Mesenchymal stem cell (in vitro differentiated cells and primary cell): ENCODE results near the gene RERE.
A peak's percentile ranks its signal among the peaks of the same experiment; 100 is the strongest.

Experiments
- DNase-seq: peaks from one replicate; pipeline ENCODE4 v3.0.0-alpha.2; 2013
- H2AFZ ChIP-seq: one replicate; pipeline ENCODE4 v1.6.1; 2013; ENCODE audit warnings: low read depth, mild to moderate bottlenecking, control low read depth, inconsistent platforms, low read length, moderate library complexity
- H2AK5ac ChIP-seq: 2 replicates; pipeline ENCODE4 v1.6.1; 2013; ENCODE audit warnings: low read length, moderate library complexity, mild to moderate bottlenecking, inconsistent platforms; ENCODE audit not compliant: severe bottlenecking
- H2BK120ac ChIP-seq: one replicate; pipeline ENCODE4 v1.6.1; 2013; ENCODE audit warnings: low read depth, mild to moderate bottlenecking, inconsistent platforms, low read length, moderate library complexity
- H2BK12ac ChIP-seq, 2 experiments: one replicate each; pipeline ENCODE4 v1.6.1; 2013; ENCODE audit warnings: inconsistent platforms in 2 of 2, low read length in 2 of 2, mild to moderate bottlenecking in 2 of 2, moderate library complexity in 2 of 2, control low read depth in 1 of 2
- H2BK15ac ChIP-seq: one replicate; pipeline ENCODE4 v1.6.1; 2013; ENCODE audit warnings: mild to moderate bottlenecking, low read depth, inconsistent platforms; ENCODE audit not compliant: poor library complexity, severe bottlenecking
- H2BK5ac ChIP-seq: 2 replicates; pipeline ENCODE4 v1.6.1; 2013; ENCODE audit warnings: low read depth, mild to moderate bottlenecking, low read length, control low read depth, inconsistent platforms; ENCODE audit not compliant: poor library complexity, severe bottlenecking
- H3K14ac ChIP-seq, 2 experiments: one replicate each; pipeline ENCODE4 v1.6.1; 2013; ENCODE audit warnings: inconsistent platforms in 2 of 2, low read length in 2 of 2, control low read depth in 1 of 2, mild to moderate bottlenecking in 1 of 2, moderate library complexity in 1 of 2
- H3K18ac ChIP-seq, 2 experiments: one replicate each; pipeline ENCODE4 v1.6.1; 2013; ENCODE audit warnings: inconsistent platforms in 2 of 2, low read length in 2 of 2, control low read depth in 1 of 2, low read depth in 1 of 2, mild to moderate bottlenecking in 1 of 2
- H3K23ac ChIP-seq, 2 experiments: one replicate each; pipeline ENCODE4 v1.6.1; 2013; ENCODE audit warnings: inconsistent platforms in 2 of 2, low read length in 2 of 2, mild to moderate bottlenecking in 2 of 2, moderate library complexity in 2 of 2, control low read depth in 1 of 2
- H3K27ac ChIP-seq: 2 replicates; pipeline ENCODE4 v1.5.1; 2013; ENCODE audit warnings: mild to moderate bottlenecking, moderate library complexity, low read length, control low read depth, inconsistent platforms; ENCODE audit not compliant: poor library complexity, severe bottlenecking
- H3K27me3 ChIP-seq, 2 experiments: 2 replicates each; pipeline versions ENCODE4 v1.6.1 to v1.7.0; 2013; ENCODE audit warnings: low read length in 2 of 2, mild to moderate bottlenecking in 2 of 2, moderate library complexity in 2 of 2, control low read depth in 1 of 2, inconsistent platforms in 1 of 2; ENCODE audit not compliant: control insufficient read depth in 1 of 2, insufficient read depth in 1 of 2
- H3K36me3 ChIP-seq, 2 experiments: 2 replicates each; pipeline versions ENCODE4 v1.6.1 to v1.7.0; 2013; ENCODE audit warnings: low read length in 2 of 2, control low read depth in 1 of 2, inconsistent platforms in 1 of 2, low read depth in 1 of 2, mild to moderate bottlenecking in 1 of 2; ENCODE audit not compliant: insufficient read depth in 2 of 2, control insufficient read depth in 1 of 2
- H3K4ac ChIP-seq, 2 experiments: one replicate each; pipeline ENCODE4 v1.6.1; 2013; ENCODE audit warnings: inconsistent platforms in 2 of 2, low read length in 2 of 2, mild to moderate bottlenecking in 2 of 2, moderate library complexity in 2 of 2, control low read depth in 1 of 2, low read depth in 1 of 2
- H3K4me1 ChIP-seq: 2 replicates; pipeline ENCODE4 v1.6.1; 2013; ENCODE audit warnings: low read depth, low read length, control low read depth; ENCODE audit not compliant: control insufficient read depth, insufficient read depth
- H3K4me2 ChIP-seq: 2 replicates; pipeline ENCODE4 v1.6.1; 2013; ENCODE audit warnings: low read length, mild to moderate bottlenecking, inconsistent platforms; ENCODE audit not compliant: poor library complexity, severe bottlenecking
- H3K4me3 ChIP-seq, 2 experiments: 2 replicates each; pipeline versions ENCODE4 v1.5.1 to v1.7.0; 2013; ENCODE audit warnings: low read length in 2 of 2, mild to moderate bottlenecking in 2 of 2, control low read depth in 1 of 2, low read depth in 1 of 2; ENCODE audit not compliant: insufficient read depth in 1 of 2
- H3K79me1 ChIP-seq: replicated peaks from 2 replicates; pipeline ENCODE4 v1.6.1; 2013; ENCODE audit warnings: mild to moderate bottlenecking, control low read depth, low read length, inconsistent platforms; ENCODE audit not compliant: poor library complexity, severe bottlenecking
- H3K9ac ChIP-seq: 2 replicates; pipeline ENCODE4 v1.7.0; 2013; ENCODE audit warnings: mild to moderate bottlenecking, low read length, moderate library complexity
- H3K9me3 ChIP-seq: 2 replicates; pipeline ENCODE4 v1.7.0; 2013; ENCODE audit warnings: mild to moderate bottlenecking, low read length; ENCODE audit not compliant: control insufficient read depth
- H4K8ac ChIP-seq: one replicate; pipeline ENCODE4 v1.6.1; 2013; ENCODE audit warnings: inconsistent platforms, mild to moderate bottlenecking, low read length, moderate library complexity
- H4K91ac ChIP-seq: one replicate; pipeline ENCODE4 v1.6.1; 2013; ENCODE audit warnings: mild to moderate bottlenecking, low read length, inconsistent platforms
- WGBS: methylation state at CpG from one replicate; pipeline ENCODE4 v1.1.7; 2013; ENCODE audit warnings: mixed read lengths; 5-methylcytosine and 5-hydroxymethylcytosine counted together

Gene RERE

GRCh38 chr1:8652467-8653046 is 164.9 kb downstream of the RERE start:
- Histone ChIP-seq H3K14ac (no peak overlapping the region), H3K79me1 (peaks cover 19% of the 10 kb centered on the region), H2AFZ (no peak overlapping the region), H2AK5ac (peak overlapping the region; percentile 59), H2BK15ac (no peak overlapping the region), H3K9me3 (no peaks in the 10 kb centered on the region), H3K4me3 (no peak overlapping the region), H3K9ac (no peak overlapping the region), H3K27ac (no peak overlapping the region), H4K8ac (no peak overlapping the region), H2BK12ac (no peak overlapping the region), H3K23ac (peak overlapping the region in 1 of 2 experiments; percentile 9), H2BK5ac (peak overlapping the region; percentile 37), H3K36me3 (peaks cover 0 to 5% of the 10 kb centered on the region in 2 experiments), H2BK120ac (no peak overlapping the region), H3K18ac (peak overlapping the region in 1 of 2 experiments; percentile 21), H3K27me3 (no peaks in the 10 kb centered on the region), H4K91ac (no peak overlapping the region), H3K4me2 (no peak overlapping the region), H3K4me1 (peaks cover 9% of the 10 kb centered on the region), H3K4ac (no peak overlapping the region)
- WGBS: 72% methylated on average over 7 of the region's 7 CpGs
- DNase-seq: peak; percentile 37

- H2BK12ac ChIP-seq: peak overlapping the region in 1 of 2 experiments; percentile 42
- no peak overlapping the region for H2BK5ac ChIP-seq
- H3K27me3 ChIP-seq: no peaks in the 10 kb centered on the region
- H2BK15ac ChIP-seq: no peak overlapping the region
- DNase-seq: peak; percentile 26
- H3K36me3 ChIP-seq: peaks cover 0 to 5% of the 10 kb centered on the region in 2 experiments
- H3K14ac ChIP-seq: no peak overlapping the region
- H3K27ac ChIP-seq: no peak overlapping the region
- no peak overlapping the region for H2AK5ac ChIP-seq
- H3K4me3 ChIP-seq: no peak overlapping the region
- H3K79me1 ChIP-seq: peaks cover 21% of the 10 kb centered on the region
- H3K9ac ChIP-seq: no peak overlapping the region
- H4K8ac ChIP-seq: no peak overlapping the region
- no peaks in the 10 kb centered on the region for H3K9me3 ChIP-seq
- H3K18ac ChIP-seq: peak overlapping the region; percentile 38 to 86
- no peak overlapping the region for H3K4me2 ChIP-seq
- H3K23ac ChIP-seq: no peak overlapping the region
- H2AFZ ChIP-seq: no peak overlapping the region
- peaks cover 9% of the 10 kb centered on the region for H3K4me1 ChIP-seq
- H4K91ac ChIP-seq: no peak overlapping the region
- 77% methylated on average over 2 of the region's 2 CpGs for WGBS
- no peak overlapping the region for H2BK120ac ChIP-seq
- peak overlapping the region in 1 of 2 experiments; percentile 43 for H3K4ac ChIP-seq
Observed at GRCh38 chr1:8651962-8652361, 165.5 kb downstream of the RERE start.

- H3K27me3 ChIP-seq: no peaks in the 10 kb centered on the region
- H3K4me1 ChIP-seq: peaks cover 9% of the 10 kb centered on the region
- H3K36me3 ChIP-seq: peaks cover 0 to 5% of the 10 kb centered on the region in 2 experiments
- H4K91ac ChIP-seq: no peak overlapping the region
- H3K9me3 ChIP-seq: no peaks in the 10 kb centered on the region
- H3K4me3 ChIP-seq: no peak overlapping the region
- H2BK120ac ChIP-seq: no peak overlapping the region
- H3K18ac ChIP-seq: peak overlapping the region in 1 of 2 experiments; percentile 35
- WGBS: 92% methylated on average over 2 of the region's 3 CpGs
- no peak overlapping the region for H3K14ac ChIP-seq
- no peak overlapping the region for H2BK5ac ChIP-seq
- H3K79me1 ChIP-seq: peaks cover 25% of the 10 kb centered on the region
- no peak overlapping the region for H3K23ac ChIP-seq
- no peak overlapping the region for H3K27ac ChIP-seq
- no peak overlapping the region for H4K8ac ChIP-seq
- H2BK12ac ChIP-seq: no peak overlapping the region
- no peak overlapping the region for H2AK5ac ChIP-seq
- H3K9ac ChIP-seq: no peak overlapping the region
- no peak overlapping the region for H2AFZ ChIP-seq
- H2BK15ac ChIP-seq: no peak overlapping the region
- H3K4me2 ChIP-seq: no peak overlapping the region
- DNase-seq: no peak
- no peak overlapping the region for H3K4ac ChIP-seq
Observed at GRCh38 chr1:8651236-8651890, 166.1 kb downstream of the RERE start.

GRCh38 chr1:8649875-8650274 is 167.6 kb downstream of the RERE start:
- Histone ChIP-seq H3K27me3 (no peaks in the 10 kb centered on the region), H3K4me1 (peaks cover 9% of the 10 kb centered on the region), H2AK5ac (no peak overlapping the region), H3K14ac (no peak overlapping the region), H3K4me3 (no peak overlapping the region), H3K9ac (no peak overlapping the region), H3K36me3 (peaks cover 0 to 5% of the 10 kb centered on the region in 2 experiments), H2BK12ac (no peak overlapping the region), H3K4me2 (no peak overlapping the region), H4K91ac (no peak overlapping the region), H4K8ac (no peak overlapping the region), H3K18ac (no peak overlapping the region), H3K79me1 (peaks cover 28% of the 10 kb centered on the region), H3K4ac (no peak overlapping the region), H3K9me3 (no peaks in the 10 kb centered on the region), H2BK15ac (no peak overlapping the region), H2BK5ac (no peak overlapping the region), H2AFZ (no peak overlapping the region), H3K23ac (no peak overlapping the region), H3K27ac (no peak overlapping the region), H2BK120ac (no peak overlapping the region)
- DNase-seq: no peak
- 96% methylated on average over 4 of the region's 6 CpGs for WGBS
